ENCODE measurements around the gene MERTK. TPM values are rescaled to one million over a fixed set of nuclear protein-coding genes. Genes with fewer than 3 reads are reported as not detected.

Gene MERTK
- total RNA-seq, 1 donor from 2014 or later: not detected

GRCh38 chr2:111923276-111923804 is 24.9 kb downstream of the MERTK start:
- no peaks in the 10 kb centered on the region for H3K9me3 Mint-ChIP-seq
- no peaks in the 10 kb centered on the region for H3K36me3 Mint-ChIP-seq (ENCODE audit: low read depth)
- DNase-seq: no peak
- H3K4me1 Mint-ChIP-seq: no peaks in the 10 kb centered on the region
- ChIA-PET POLR2A (no interaction called here), CTCF (no interaction called here)
- no peak for ATAC-seq (ENCODE audit: low read depth)
- peaks cover 5% of the 10 kb centered on the region for H3K27me3 Mint-ChIP-seq
- H3K4me3 Mint-ChIP-seq: no peak overlapping the region
- intact Hi-C loops (cut with micrococcal nuclease): no loop called here
- no peak overlapping the region for H3K27ac Mint-ChIP-seq
- TF ChIP-seq, protein P1, sequence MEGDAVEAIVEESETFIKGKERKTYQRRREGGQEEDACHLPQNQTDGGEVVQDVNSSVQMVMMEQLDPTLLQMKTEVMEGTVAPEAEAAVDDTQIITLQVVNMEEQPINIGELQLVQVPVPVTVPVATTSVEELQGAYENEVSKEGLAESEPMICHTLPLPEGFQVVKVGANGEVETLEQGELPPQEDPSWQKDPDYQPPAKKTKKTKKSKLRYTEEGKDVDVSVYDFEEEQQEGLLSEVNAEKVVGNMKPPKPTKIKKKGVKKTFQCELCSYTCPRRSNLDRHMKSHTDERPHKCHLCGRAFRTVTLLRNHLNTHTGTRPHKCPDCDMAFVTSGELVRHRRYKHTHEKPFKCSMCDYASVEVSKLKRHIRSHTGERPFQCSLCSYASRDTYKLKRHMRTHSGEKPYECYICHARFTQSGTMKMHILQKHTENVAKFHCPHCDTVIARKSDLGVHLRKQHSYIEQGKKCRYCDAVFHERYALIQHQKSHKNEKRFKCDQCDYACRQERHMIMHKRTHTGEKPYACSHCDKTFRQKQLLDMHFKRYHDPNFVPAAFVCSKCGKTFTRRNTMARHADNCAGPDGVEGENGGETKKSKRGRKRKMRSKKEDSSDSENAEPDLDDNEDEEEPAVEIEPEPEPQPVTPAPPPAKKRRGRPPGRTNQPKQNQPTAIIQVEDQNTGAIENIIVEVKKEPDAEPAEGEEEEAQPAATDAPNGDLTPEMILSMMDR (IDR thresholded peaks at IDR 0.05): no peak

DNA sequence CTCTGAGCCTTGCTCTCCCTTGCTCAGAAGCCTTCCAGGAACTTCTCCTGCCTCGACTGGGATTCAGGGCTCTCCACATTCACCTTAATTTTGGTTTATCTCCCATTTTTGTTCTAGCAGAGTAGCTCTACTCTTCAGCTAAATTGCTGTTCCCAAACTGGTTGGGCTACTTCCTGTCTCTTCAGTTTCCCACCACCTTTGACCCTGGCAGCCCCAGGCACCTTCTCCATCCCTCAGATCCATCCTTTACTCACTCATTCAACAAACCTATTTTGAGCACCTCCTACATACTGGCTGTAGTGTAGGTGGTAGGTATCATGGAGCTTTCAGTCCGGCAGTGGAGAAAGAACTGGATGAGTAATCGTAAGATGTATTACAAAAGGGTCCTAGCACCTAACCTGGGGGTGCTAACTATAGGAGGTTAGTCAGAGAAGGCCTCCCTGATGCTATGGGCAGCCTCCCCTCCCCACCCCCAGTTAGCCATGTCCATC is 26.3 kb downstream of the MERTK start:
- CTCF ChIA-PET: no interaction called here
- intact Hi-C loops (cut with micrococcal nuclease): no loop called here
- Mint-ChIP-seq H3K27ac (no peak overlapping the region), H3K9me3 (no peaks in the 10 kb centered on the region), H3K36me3 (ENCODE audit: low read depth) (no peaks in the 10 kb centered on the region), H3K4me1 (no peaks in the 10 kb centered on the region), H3K27me3 (no peaks in the 10 kb centered on the region), H3K4me3 (no peak overlapping the region)
- ATAC-seq (ENCODE audit: low read depth) (no peak), DNase-seq (no peak)
- TF ChIP-seq, protein P1 (IDR thresholded peaks at IDR 0.05): no peak
- POLR2A ChIA-PET: no interaction called here

DNA sequence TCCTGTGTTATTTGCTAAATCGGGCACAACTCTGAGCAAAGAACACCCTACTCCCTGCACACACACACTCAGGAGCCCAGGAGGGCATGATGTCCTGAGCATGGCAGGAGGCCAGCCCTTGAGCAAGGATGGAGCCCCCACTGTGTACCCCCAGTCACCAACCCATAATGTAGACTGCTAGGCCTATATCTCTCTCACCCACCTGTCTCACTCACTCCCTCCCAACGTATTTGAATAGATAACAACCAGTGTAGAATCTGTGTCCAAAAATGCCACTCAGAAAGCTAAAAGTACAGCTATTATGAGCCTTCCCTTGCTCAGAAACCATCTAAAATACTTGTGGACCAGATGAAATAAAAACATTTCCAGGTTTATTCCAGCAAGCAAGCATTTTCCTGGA is 29.3 kb downstream of the MERTK start:
- H3K27ac Mint-ChIP-seq: no peak overlapping the region
- H3K4me1 Mint-ChIP-seq: no peaks in the 10 kb centered on the region
- no peaks in the 10 kb centered on the region for H3K36me3 Mint-ChIP-seq (ENCODE audit: low read depth)
- CTCF ChIA-PET: no interaction called here
- H3K4me3 Mint-ChIP-seq: no peak overlapping the region
- POLR2A ChIA-PET: no interaction called here
- ATAC-seq (ENCODE audit: low read depth) (no peak), DNase-seq (no peak)
- no peaks in the 10 kb centered on the region for H3K9me3 Mint-ChIP-seq
- intact Hi-C loops (cut with micrococcal nuclease): no loop called here
- TF ChIP-seq, protein P1 (IDR thresholded peaks at IDR 0.05): no peak
- H3K27me3 Mint-ChIP-seq: no peaks in the 10 kb centered on the region

DNA sequence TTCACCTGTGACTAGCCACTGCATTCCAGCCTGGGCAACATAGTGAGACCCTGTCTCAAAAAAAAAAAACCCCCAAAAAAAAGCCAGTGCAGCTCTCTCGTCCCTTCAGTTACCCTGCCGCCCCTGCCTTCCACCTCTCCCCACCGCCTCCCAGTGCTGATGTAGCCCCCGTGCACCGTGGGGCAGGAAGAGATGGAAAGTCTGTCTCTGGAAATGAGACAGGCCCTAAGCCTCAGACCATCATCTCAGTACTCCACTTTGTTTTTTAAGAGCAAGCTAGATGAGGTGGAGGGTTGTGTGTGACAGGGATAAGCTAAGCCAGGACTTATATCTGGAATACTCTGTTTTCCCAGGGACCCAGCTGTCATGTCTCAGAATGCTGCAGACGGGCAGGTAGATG is 32.0 kb downstream of the MERTK start:
- ATAC-seq (ENCODE audit: low read depth) (no peak), DNase-seq (no peak)
- Mint-ChIP-seq H3K36me3 (ENCODE audit: low read depth) (no peaks in the 10 kb centered on the region), H3K4me3 (no peak overlapping the region), H3K27me3 (peaks cover 5% of the 10 kb centered on the region), H3K4me1 (no peaks in the 10 kb centered on the region), H3K9me3 (no peaks in the 10 kb centered on the region), H3K27ac (no peak overlapping the region)
- intact Hi-C loops (cut with micrococcal nuclease): no loop called here
- TF ChIP-seq, protein P1 (IDR thresholded peaks at IDR 0.05): no peak
- ChIA-PET POLR2A (no interaction called here), CTCF (no interaction called here)

GRCh38 chr2:111930875-111931274 is 32.5 kb downstream of the MERTK start:
- no peak for DNase-seq
- no peaks in the 10 kb centered on the region for H3K4me1 Mint-ChIP-seq
- ChIA-PET POLR2A (no interaction called here), CTCF (no interaction called here)
- intact Hi-C loops (cut with micrococcal nuclease): no loop called here
- TF ChIP-seq, protein P1 (IDR thresholded peaks at IDR 0.05): no peak
- no peak overlapping the region for H3K4me3 Mint-ChIP-seq
- no peak overlapping the region for H3K27ac Mint-ChIP-seq
- no peak for ATAC-seq (ENCODE audit: low read depth)
- H3K36me3 Mint-ChIP-seq (ENCODE audit: low read depth): no peaks in the 10 kb centered on the region
- no peaks in the 10 kb centered on the region for H3K9me3 Mint-ChIP-seq
- peaks cover 5% of the 10 kb centered on the region for H3K27me3 Mint-ChIP-seq
